A549 (cell line): ENCODE measurements around the gene THOC2. TPM values are rescaled to one million over a fixed set of nuclear protein-coding genes. Genes with fewer than 3 reads are reported as not detected.

Experiments used
- ATAC-seq, 2 experiments: fragments of 200-7000 bp in 1 of 2; fragments of >200 bp in 1 of 2; cut with Nextera tagmentation in 1 of 2; cut with Tn5 transposase in 1 of 2; 3 replicates each; pipeline versions ENCODE4 v1.8.0 to v1.9.1; 2018 to 2020; ENCODE audit warnings: mild to moderate bottlenecking in 1 of 2, moderate library complexity in 1 of 2
- CTCF ChIA-PET: fragments of 300-600 bp; sonication (Branson Sonifier 250); formaldehyde crosslinking; extraction: SDS; loops from one replicate; lab custom pipeline; 2021; ENCODE audit warnings: antibody characterized with exemption, inconsistent platforms; lab: Yijun Ruan, JAX
- POLR2A ChIA-PET: fragments of 350-600 bp; formaldehyde crosslinking; extraction: SDS; loops from one replicate; lab custom pipeline; 2021; ENCODE audit warnings: antibody characterized with exemption, inconsistent platforms; lab: Yijun Ruan, JAX
- DNase-seq, 2 experiments: peaks; one replicate each; pipeline versions ENCODE4 v3.0.0 to v3.0.0-alpha.2; 2011 to 2016; ENCODE audit warnings: low read depth in 1 of 2, low spot score in 1 of 2
- FAIRE-seq: peaks from 2 replicates; lab custom pipeline; 2011; peaks lifted over from hg19 to GRCh38; lab: Jason Lieb, UNC
- H3K27ac ChIP-seq, 2 experiments: fragments of >200 bp; sonication (Bioruptor Twin); formaldehyde crosslinking; 3 replicates each; pipeline ENCODE4 v1.5.1; 2016 to 2017
- H3K4me1 ChIP-seq: fragments of >200 bp; sonication (Bioruptor Twin); formaldehyde crosslinking; 3 replicates; pipeline ENCODE4 v1.6.1; 2016
- H3K4me2 ChIP-seq: fragments of >200 bp; sonication (Bioruptor Twin); formaldehyde crosslinking; 3 replicates; pipeline ENCODE4 v1.6.1; 2016
- H3K4me3 ChIP-seq: fragments of >200 bp; sonication (Bioruptor Twin); formaldehyde crosslinking; 3 replicates; pipeline ENCODE4 v1.5.1; 2016
- H3K9me3 ChIP-seq: fragments of >200 bp; sonication (Bioruptor Twin); formaldehyde crosslinking; 3 replicates; pipeline ENCODE4 v1.6.1; 2016
- CBX8 ChIP-seq: fragments of 200-600 bp; sonication (generic); IDR thresholded peaks from 2 replicates; pipeline ENCODE4 v1.6.1; 2016
- CEBPB ChIP-seq, 2 experiments: fragments of >200 bp in 1 of 2; sonication (Bioruptor Twin) in 1 of 2; formaldehyde crosslinking in 1 of 2; IDR thresholded peaks; 2 replicates each; pipeline ENCODE4 v1.6.1; 2012 to 2016
- CHD4 ChIP-seq: fragments of 200-600 bp; sonication (generic); IDR thresholded peaks from 2 replicates; pipeline ENCODE4 v1.6.1; 2016; ENCODE audit warnings: antibody characterized with exemption, mild to moderate bottlenecking, borderline replicate concordance
- EP300 ChIP-seq, 2 experiments: fragments of >200 bp; sonication (Bioruptor Twin); formaldehyde crosslinking; IDR thresholded peaks; 2 replicates in 1 of 2; 3 replicates in 1 of 2; pipeline ENCODE4 v1.6.1; 2016 to 2017
- FOSB ChIP-seq: fragments of 250-450 bp; sonication (Bioruptor Pico); IDR thresholded peaks from 2 replicates; pipeline ENCODE4 v1.5.0; 2020; ENCODE audit warnings: mild to moderate bottlenecking, moderate library complexity
- FOXS1 ChIP-seq: fragments of 250-450 bp; sonication (Bioruptor Pico); IDR thresholded peaks from 2 replicates; pipeline ENCODE4 v1.5.0; 2020; ENCODE audit warnings: mild to moderate bottlenecking, moderate library complexity
- GATA3 ChIP-seq: IDR thresholded peaks from 2 replicates; pipeline ENCODE4 v1.6.1; 2012; ENCODE audit warnings: borderline replicate concordance
- HEYL ChIP-seq: fragments of 250-450 bp; sonication (Bioruptor Pico); IDR thresholded peaks from 2 replicates; pipeline ENCODE4 v1.8.0; 2021; ENCODE audit warnings: mild to moderate bottlenecking, moderate library complexity
- HOXB5 ChIP-seq: fragments of 250-450 bp; sonication (Bioruptor Pico); IDR thresholded peaks from 2 replicates; pipeline ENCODE4 v1.5.0; 2020; ENCODE audit warnings: mild to moderate bottlenecking, moderate library complexity
- JUN ChIP-seq, 2 experiments: fragments of >200 bp; sonication (Bioruptor Twin); formaldehyde crosslinking; IDR thresholded peaks; 2 replicates in 1 of 2; 3 replicates in 1 of 2; pipeline ENCODE4 v1.6.1; 2016 to 2017
- KDM5A ChIP-seq: fragments of 200-600 bp; sonication (generic); IDR thresholded peaks from 2 replicates; pipeline ENCODE4 v1.6.1; 2016; ENCODE audit warnings: antibody characterized with exemption, mild to moderate bottlenecking
- MYC ChIP-seq: IDR thresholded peaks from 2 replicates; pipeline ENCODE4 v1.6.1; 2012; ENCODE audit warnings: mild to moderate bottlenecking, inconsistent platforms, low read length, improper control_type of control experiment, borderline replicate concordance
- PHF8 ChIP-seq: fragments of 200-600 bp; sonication (generic); IDR thresholded peaks from 2 replicates; pipeline ENCODE4 v1.6.1; 2016; ENCODE audit warnings: low read depth, mild to moderate bottlenecking, antibody characterized with exemption, moderate library complexity, borderline replicate concordance
- POLR2AphosphoS2 ChIP-seq: conservative IDR thresholded peaks from 2 replicates; pipeline ENCODE4 v1.6.1; 2012; ENCODE audit warnings: low read length, improper control_type of control experiment, inconsistent platforms
- RAD21 ChIP-seq, 2 experiments: fragments of >200 bp in 1 of 2; sonication (Bioruptor Twin) in 1 of 2; formaldehyde crosslinking in 1 of 2; IDR thresholded peaks in 1 of 2; conservative IDR thresholded peaks in 1 of 2; 2 replicates in 1 of 2; 3 replicates in 1 of 2; pipeline ENCODE4 v1.6.1; 2012 to 2018; ENCODE audit warnings: inconsistent platforms in 1 of 2
- RARB ChIP-seq: fragments of 250-450 bp; sonication (Bioruptor Pico); IDR thresholded peaks from 2 replicates; pipeline ENCODE4 v1.8.0; 2021; ENCODE audit warnings: mild to moderate bottlenecking, moderate library complexity
- RCOR1 ChIP-seq: fragments of 150-350 bp; IDR thresholded peaks from 2 replicates; pipeline ENCODE4 v1.6.1; 2014; ENCODE audit warnings: antibody characterized with exemption, low read length, low read depth
- SREBF2 ChIP-seq: fragments of 450-650 bp; IDR thresholded peaks from 2 replicates; pipeline ENCODE4 v1.6.1; 2014; ENCODE audit warnings: mild to moderate bottlenecking, moderate library complexity
- TFCP2L1 ChIP-seq: fragments of 250-450 bp; sonication (Bioruptor Pico); IDR thresholded peaks from 2 replicates; pipeline ENCODE4 v1.5.0; 2021; ENCODE audit warnings: mild to moderate bottlenecking
- ZFP36 ChIP-seq: fragments of 450-650 bp; IDR thresholded peaks from 2 replicates; pipeline ENCODE4 v1.6.1; 2014; ENCODE audit warnings: borderline replicate concordance; ENCODE audit not compliant: partially characterized antibody
- ZSCAN20 ChIP-seq: fragments of 250-450 bp; sonication (Bioruptor Pico); IDR thresholded peaks from 2 replicates; pipeline ENCODE4 v1.8.0; 2022; ENCODE audit warnings: mild to moderate bottlenecking, moderate library complexity
- WGBS: methylation state at CpG from one replicate; pipeline ENCODE4 v1.1.6; 2017; ENCODE audit errors: missing lambda C conversion rate; 5-methylcytosine and 5-hydroxymethylcytosine counted together
- polyA plus RNA-seq, 4 experiments: library from polyadenylated mRNA; depleted of rRNA in 3 of 4; stranded (reverse); fragments of >200 nt; fragmentation: RNase III in 1 of 4; extraction: RNeasy Plus Mini Kit Qiagen cat#74134 plus additional on column Dnase treatment in 1 of 4; gene quantifications; 2 replicates in 3 of 4; 3 replicates in 1 of 4; pipeline ENCODE4 v1.2.3, GENCODE V29; 2011 to 2017
- TF ChIP-seq, protein P1 (sequence below): fragments of 450-650 bp; IDR thresholded peaks from 2 replicates; pipeline ENCODE4 v1.6.1; 2014; ENCODE audit warnings: antibody characterized with exemption
- TF ChIP-seq, protein P2 (sequence below): IDR thresholded peaks from 2 replicates; pipeline ENCODE4 v1.6.1; 2012; ENCODE audit warnings: low read depth, borderline replicate concordance
- TF ChIP-seq, protein P3 (sequence below): fragments of 200-600 bp; sonication (generic); IDR thresholded peaks from 2 replicates; pipeline ENCODE4 v1.6.1; 2016; ENCODE audit warnings: antibody characterized with exemption, mild to moderate bottlenecking, moderate library complexity
- TF ChIP-seq, protein P4 (sequence below): IDR thresholded peaks from 2 replicates; pipeline ENCODE4 v1.6.1; 2012
- TF ChIP-seq, protein P5 (sequence below): fragments of >200 bp; sonication (Bioruptor Twin); formaldehyde crosslinking; IDR thresholded peaks from 2 replicates; pipeline ENCODE4 v1.6.1; 2016

THOC2 gene
- polyA plus RNA-seq, 2 of the 4 experiments (the other 2 are of a cell fraction) = 62.0 to 155 TPM

DNA sequence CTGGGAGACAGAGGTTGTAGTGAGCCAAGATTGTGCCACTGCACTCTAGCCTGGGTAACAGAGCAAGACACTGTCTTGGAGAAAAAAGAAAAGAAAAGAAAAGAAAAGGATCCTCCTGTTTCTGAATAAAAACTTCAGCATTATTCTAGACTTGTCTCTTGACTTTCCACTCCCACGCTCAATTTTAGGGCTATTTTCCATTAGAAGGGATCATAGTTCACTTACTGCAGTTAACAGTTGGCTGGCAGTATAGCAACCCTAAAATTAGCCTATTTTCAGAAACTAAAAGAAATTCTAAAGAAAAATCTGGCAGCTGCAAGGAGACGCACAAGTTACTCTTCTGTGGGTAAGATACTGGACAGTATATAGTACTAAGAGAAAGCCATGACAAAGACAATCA lies 28.1 kb downstream of the THOC2 start:
- Histone ChIP-seq H3K27ac (no peak overlapping the region), H3K9me3 (no peaks in the 10 kb centered on the region), H3K4me3 (no peak overlapping the region), H3K4me1 (peaks cover 5% of the 10 kb centered on the region; the same call in 1 of the 3 replicates), H3K4me2 (no peak overlapping the region)
- ATAC-seq = no peak
- no peak for DNase-seq
- POLR2A ChIA-PET = no interaction called here
- WGBS = 96% methylated on average over 2 of the region's 2 CpGs
- TF ChIP-seq FOXS1 (CRISPR knock-in tag) (no peak), FOSB (CRISPR knock-in tag) (no peak), RAD21 (conservative IDR thresholded peaks at IDR 0.05 in 1 of 2, IDR thresholded peaks at IDR 0.05 in 1 of 2) (no peak), HEYL (CRISPR knock-in tag) (no peak), POLR2AphosphoS2 (no peak), PHF8 (no peak), TFCP2L1 (CRISPR knock-in tag) (no peak), SREBF2 (no peak), CBX8 (no peak), ZSCAN20 (no peak), KDM5A (no peak), CEBPB (IDR thresholded peaks at IDR 0.05) (no peak), CHD4 (no peak), EP300 (IDR thresholded peaks at IDR 0.05) (no peak), RARB (CRISPR knock-in tag) (no peak), MYC (no peak)
- TF ChIP-seq, protein P1, sequence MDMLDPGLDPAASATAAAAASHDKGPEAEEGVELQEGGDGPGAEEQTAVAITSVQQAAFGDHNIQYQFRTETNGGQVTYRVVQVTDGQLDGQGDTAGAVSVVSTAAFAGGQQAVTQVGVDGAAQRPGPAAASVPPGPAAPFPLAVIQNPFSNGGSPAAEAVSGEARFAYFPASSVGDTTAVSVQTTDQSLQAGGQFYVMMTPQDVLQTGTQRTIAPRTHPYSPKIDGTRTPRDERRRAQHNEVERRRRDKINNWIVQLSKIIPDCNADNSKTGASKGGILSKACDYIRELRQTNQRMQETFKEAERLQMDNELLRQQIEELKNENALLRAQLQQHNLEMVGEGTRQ = no peak
- TF ChIP-seq, protein P2, sequence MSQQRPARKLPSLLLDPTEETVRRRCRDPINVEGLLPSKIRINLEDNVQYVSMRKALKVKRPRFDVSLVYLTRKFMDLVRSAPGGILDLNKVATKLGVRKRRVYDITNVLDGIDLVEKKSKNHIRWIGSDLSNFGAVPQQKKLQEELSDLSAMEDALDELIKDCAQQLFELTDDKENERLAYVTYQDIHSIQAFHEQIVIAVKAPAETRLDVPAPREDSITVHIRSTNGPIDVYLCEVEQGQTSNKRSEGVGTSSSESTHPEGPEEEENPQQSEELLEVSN = no peak
- CTCF ChIA-PET = interaction anchor here (1.2 kb wide), 1 partner anchor 131 kb away, joined by 4 read pairs; no protein-coding TSS in a partner anchor
- FAIRE-seq = no peak

DNA sequence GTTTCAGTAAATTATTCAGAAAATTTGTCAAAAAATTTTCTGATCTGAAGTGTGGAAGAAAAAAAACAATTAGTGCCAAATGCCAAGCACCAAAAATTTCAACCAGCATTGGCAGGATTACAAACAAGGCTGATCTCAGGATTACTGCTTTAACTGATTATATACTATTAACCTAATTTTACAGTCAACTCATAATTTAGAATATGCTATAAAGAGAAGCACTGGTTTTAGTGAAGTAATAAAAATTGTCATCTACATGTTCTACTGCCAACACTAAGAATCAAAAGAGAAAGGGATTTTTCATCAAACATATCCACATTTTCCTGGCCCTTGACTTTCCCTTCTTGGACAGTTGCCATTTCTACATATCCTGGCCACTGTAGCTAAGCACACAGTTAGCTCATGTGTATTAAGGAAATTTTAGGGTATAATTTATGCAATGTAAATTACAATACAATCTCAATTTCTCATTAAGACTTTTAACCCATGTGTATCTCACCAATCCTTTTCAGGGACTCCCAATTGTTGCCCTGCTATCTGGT lies 33.8 kb downstream of the THOC2 start:
- no peaks in the 10 kb centered on the region for H3K9me3 ChIP-seq
- POLR2A ChIA-PET = no interaction called here
- TF ChIP-seq HEYL (CRISPR knock-in tag) = no peak
- TF ChIP-seq MYC = no peak
- TF ChIP-seq, protein P3, sequence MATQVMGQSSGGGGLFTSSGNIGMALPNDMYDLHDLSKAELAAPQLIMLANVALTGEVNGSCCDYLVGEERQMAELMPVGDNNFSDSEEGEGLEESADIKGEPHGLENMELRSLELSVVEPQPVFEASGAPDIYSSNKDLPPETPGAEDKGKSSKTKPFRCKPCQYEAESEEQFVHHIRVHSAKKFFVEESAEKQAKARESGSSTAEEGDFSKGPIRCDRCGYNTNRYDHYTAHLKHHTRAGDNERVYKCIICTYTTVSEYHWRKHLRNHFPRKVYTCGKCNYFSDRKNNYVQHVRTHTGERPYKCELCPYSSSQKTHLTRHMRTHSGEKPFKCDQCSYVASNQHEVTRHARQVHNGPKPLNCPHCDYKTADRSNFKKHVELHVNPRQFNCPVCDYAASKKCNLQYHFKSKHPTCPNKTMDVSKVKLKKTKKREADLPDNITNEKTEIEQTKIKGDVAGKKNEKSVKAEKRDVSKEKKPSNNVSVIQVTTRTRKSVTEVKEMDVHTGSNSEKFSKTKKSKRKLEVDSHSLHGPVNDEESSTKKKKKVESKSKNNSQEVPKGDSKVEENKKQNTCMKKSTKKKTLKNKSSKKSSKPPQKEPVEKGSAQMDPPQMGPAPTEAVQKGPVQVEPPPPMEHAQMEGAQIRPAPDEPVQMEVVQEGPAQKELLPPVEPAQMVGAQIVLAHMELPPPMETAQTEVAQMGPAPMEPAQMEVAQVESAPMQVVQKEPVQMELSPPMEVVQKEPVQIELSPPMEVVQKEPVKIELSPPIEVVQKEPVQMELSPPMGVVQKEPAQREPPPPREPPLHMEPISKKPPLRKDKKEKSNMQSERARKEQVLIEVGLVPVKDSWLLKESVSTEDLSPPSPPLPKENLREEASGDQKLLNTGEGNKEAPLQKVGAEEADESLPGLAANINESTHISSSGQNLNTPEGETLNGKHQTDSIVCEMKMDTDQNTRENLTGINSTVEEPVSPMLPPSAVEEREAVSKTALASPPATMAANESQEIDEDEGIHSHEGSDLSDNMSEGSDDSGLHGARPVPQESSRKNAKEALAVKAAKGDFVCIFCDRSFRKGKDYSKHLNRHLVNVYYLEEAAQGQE = no peak
- TF ChIP-seq, protein P4, sequence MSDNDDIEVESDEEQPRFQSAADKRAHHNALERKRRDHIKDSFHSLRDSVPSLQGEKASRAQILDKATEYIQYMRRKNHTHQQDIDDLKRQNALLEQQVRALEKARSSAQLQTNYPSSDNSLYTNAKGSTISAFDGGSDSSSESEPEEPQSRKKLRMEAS = no peak
- TF ChIP-seq POLR2AphosphoS2 = no peak
- TF ChIP-seq HOXB5 (CRISPR knock-in tag) = no peak
- TF ChIP-seq JUN (IDR thresholded peaks at IDR 0.05) = no peak
- TF ChIP-seq KDM5A = no peak
- TF ChIP-seq GATA3 = no peak
- TF ChIP-seq, protein P5, sequence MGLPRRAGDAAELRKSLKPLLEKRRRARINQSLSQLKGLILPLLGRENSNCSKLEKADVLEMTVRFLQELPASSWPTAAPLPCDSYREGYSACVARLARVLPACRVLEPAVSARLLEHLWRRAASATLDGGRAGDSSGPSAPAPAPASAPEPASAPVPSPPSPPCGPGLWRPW = no peak
- TF ChIP-seq, protein P2 = no peak
- no peak for TF ChIP-seq RCOR1
- TF ChIP-seq ZFP36 = no peak
- TF ChIP-seq, all 56 proteins: peak for 0
- Histone ChIP-seq H3K4me3 (no peak overlapping the region), H3K4me2 (no peak overlapping the region), H3K27ac (no peak overlapping the region), H3K4me1 (peaks cover 8% of the 10 kb centered on the region; the same call in 2 of the 3 replicates)
- ATAC-seq = no peak
- FAIRE-seq = no peak
- CTCF ChIA-PET = interaction anchor here (1.0 kb wide), 1 partner anchor 79 kb away, joined by 3 read pairs; no protein-coding TSS in a partner anchor
- DNase-seq = no peak
